GM18505 (cell line): Measurements from ENCODE around the gene LIN7A.

Source experiments
- ATAC-seq: cut with Tn5 transposase; IDR thresholded peaks from one replicate; pipeline ENCODE4 v1.9.1; 2021; ENCODE audit not compliant: unreplicated experiment
- POLR2A ChIP-seq: IDR thresholded peaks from 4 replicates; pipeline ENCODE4 v1.6.1; 2011; ENCODE audit warnings: borderline replicate concordance; ENCODE audit not compliant: insufficient read depth, insufficient read length; ENCODE audit errors: extremely low read depth

LIN7A gene

GRCh38 chr12:80834724-80835123 lies 103.0 kb downstream of the LIN7A start:
- no peak for ATAC-seq

GRCh38 chr12:80830533-80831088 lies 107.1 kb downstream of the LIN7A start:
- no peak for ATAC-seq
- TF ChIP-seq POLR2A = no peak

More at GRCh38 chr12:80834724-80835123, 103.0 kb downstream of the LIN7A start:
- TF ChIP-seq POLR2A = no peak

GRCh38 chr12:80829767-80830166 lies 108.0 kb downstream of the LIN7A start:
- no peak for ATAC-seq
- no peak for TF ChIP-seq POLR2A

GRCh38 chr12:80825506-80825905 lies 112.2 kb downstream of the LIN7A start:
- no peak for ATAC-seq
- TF ChIP-seq POLR2A = no peak

GRCh38 chr12:80823393-80823792 lies 114.3 kb downstream of the LIN7A start:
- no peak for ATAC-seq
- no peak for TF ChIP-seq POLR2A

GRCh38 chr12:80821513-80822000 lies 116.2 kb downstream of the LIN7A start:
- no peak for ATAC-seq
- TF ChIP-seq POLR2A = no peak

- no peak for ATAC-seq
- TF ChIP-seq POLR2A = no peak
Measured at GRCh38 chr12:80818878-80819277, 118.9 kb downstream of the LIN7A start.

- ATAC-seq = no peak
- TF ChIP-seq POLR2A = no peak
Measured at GRCh38 chr12:80815351-80815750, 122.4 kb downstream of the LIN7A start.

GRCh38 chr12:80814453-80814852 lies 123.3 kb downstream of the LIN7A start:
- no peak for TF ChIP-seq POLR2A
- no peak for ATAC-seq

GRCh38 chr12:80813820-80814219 lies 123.9 kb downstream of the LIN7A start:
- TF ChIP-seq POLR2A = no peak
- ATAC-seq = peak; percentile 63

GRCh38 chr12:80811957-80812708 lies 125.6 kb downstream of the LIN7A start:
- no peak for TF ChIP-seq POLR2A
- no peak for ATAC-seq

- ATAC-seq = no peak
- TF ChIP-seq POLR2A = no peak
Measured at GRCh38 chr12:80810874-80811273, 126.9 kb downstream of the LIN7A start.

- ATAC-seq = peak; percentile 86
- no peak for TF ChIP-seq POLR2A
Measured at GRCh38 chr12:80807640-80808288, 130.0 kb downstream of the LIN7A start.

- no peak for ATAC-seq
- TF ChIP-seq POLR2A = no peak
Measured at GRCh38 chr12:80805106-80805505, 132.6 kb downstream of the LIN7A start.

- TF ChIP-seq POLR2A = no peak
- peak; percentile 83 for ATAC-seq
Measured at GRCh38 chr12:80802652-80803400, 134.9 kb downstream of the LIN7A start.
